ENCODE measurements around the gene EGFR.
"Not testable (repeated sequence)": the region's sequence is repeated elsewhere in the genome, so short reads cannot be mapped to it uniquely, and the experiment has no call there.

The EGFR gene

DNA sequence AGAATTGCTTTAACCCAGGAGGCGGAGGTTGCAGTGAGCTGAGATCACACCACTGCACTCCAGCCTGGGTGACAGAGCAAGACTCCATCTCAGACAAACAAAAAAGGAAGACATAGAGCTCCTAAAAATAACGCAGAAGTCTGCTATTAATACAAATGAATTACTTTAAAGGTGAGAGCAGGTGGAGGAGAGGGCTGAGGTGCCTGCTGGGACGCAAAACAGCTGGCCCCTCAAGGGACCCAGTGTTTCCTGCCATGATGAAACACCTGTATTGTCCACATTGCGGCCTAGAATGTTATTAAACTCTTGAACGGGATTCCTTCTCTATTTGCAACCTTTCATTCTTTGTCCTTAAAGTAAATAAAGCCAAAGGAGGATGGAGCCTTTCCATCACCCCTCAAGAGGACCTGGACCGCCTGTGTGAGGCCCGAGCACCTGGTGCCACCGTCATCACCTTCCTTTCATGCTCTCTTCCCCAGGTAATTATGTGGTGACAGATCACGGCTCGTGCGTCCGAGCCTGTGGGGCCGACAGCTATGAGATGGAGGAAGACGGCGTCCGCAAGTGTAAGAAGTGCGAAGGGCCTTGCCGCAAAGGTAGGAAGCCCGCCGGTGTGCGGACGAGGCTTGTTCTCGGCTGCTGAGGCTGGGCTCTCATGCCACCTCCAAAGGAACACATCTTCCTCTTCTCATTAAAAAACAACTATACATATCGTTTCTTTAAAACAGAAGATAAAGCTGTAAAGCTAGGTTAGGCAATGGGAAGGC lies 136.7 kb downstream of the EGFR start:
- Histone ChIP-seq H3K4me3 (ENCODE audit: low read depth, low read length) (no peak overlapping the region), H3K36me3 (ENCODE audit: control insufficient read depth, insufficient read depth, low read length) (peaks cover 4% of the 10 kb centered on the region), H3K9ac (ENCODE audit: low read depth, low read length) (no peak overlapping the region), H3K9me3 (ENCODE audit: control insufficient read depth, insufficient read depth, low read length) (no peaks in the 10 kb centered on the region), H3K4me1 (ENCODE audit: control insufficient read depth, insufficient read depth, low read length) (peaks cover 3% of the 10 kb centered on the region), H3K27me3 (ENCODE audit: control insufficient read depth, insufficient read depth, low read length) (no peaks in the 10 kb centered on the region)

DNA sequence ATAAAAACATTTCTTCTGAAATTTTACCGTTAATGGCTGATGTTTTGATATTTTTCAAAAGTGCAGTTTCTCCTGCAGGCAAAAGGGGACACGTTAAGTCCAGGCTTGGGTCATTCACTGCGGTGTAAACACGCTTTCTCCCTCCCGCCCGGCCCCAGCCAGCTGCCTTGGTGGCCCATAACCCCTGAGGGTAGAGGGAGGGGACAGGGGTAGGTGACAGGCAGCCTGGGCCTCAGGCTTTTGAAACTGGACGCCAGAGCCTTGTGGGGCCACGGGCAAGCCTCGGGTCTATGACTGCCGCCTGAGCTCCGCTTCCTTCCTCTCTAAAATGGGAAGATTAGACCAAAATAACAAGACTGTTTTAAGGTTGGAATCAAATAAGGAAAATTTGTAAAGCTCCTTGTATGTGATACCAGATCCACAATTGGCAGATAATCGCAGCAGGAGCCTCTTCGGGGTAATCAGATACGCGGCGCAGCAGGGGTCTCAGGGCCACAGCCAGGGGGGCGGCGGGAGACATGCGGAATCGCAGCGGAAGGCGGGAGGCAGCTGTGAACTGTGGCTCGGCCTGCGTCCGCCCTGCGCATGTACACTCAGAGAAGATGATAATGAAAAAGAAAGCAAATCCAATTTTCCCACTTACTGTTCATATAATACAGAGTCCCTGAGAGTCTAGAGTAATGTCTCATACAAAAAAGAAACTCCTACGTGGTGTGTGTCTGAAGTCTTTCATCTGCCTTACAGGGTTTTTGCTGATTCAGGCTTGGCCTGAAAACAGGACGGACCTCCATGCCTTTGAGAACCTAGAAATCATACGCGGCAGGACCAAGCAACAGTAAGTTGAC lies 138.3 kb downstream of the EGFR start:
- no peak overlapping the region for H3K9ac ChIP-seq (ENCODE audit: low read depth, low read length)
- H3K4me3 ChIP-seq (ENCODE audit: low read depth, low read length) = no peak overlapping the region
- H3K4me1 ChIP-seq (ENCODE audit: control insufficient read depth, insufficient read depth, low read length) = peaks cover 4% of the 10 kb centered on the region
- H3K27me3 ChIP-seq (ENCODE audit: control insufficient read depth, insufficient read depth, low read length) = no peaks in the 10 kb centered on the region
- H3K9me3 ChIP-seq (ENCODE audit: control insufficient read depth, insufficient read depth, low read length) = no peaks in the 10 kb centered on the region
- peaks cover 4% of the 10 kb centered on the region for H3K36me3 ChIP-seq (ENCODE audit: control insufficient read depth, insufficient read depth, low read length)

DNA sequence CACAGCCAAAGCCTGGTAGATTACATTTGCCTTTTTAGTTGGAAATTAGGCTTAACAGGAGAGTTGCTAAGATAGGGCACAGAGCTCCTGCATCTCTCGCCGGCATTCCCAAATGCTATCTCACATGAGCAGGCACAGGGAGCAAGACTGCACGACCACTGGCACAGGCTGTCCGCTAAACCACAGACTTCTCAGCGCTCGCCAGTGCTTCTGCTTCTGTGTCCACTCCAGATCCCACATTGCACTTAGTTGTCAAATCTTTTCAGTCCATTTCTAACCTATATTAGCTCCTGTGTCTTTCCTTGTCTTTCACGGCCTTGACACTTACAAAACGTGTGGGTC lies 138.9 kb downstream of the EGFR start:
- Histone ChIP-seq H3K9me3 (ENCODE audit: control insufficient read depth, insufficient read depth, low read length) (no peaks in the 10 kb centered on the region), H3K4me3 (ENCODE audit: low read depth, low read length) (no peak overlapping the region), H3K4me1 (ENCODE audit: control insufficient read depth, insufficient read depth, low read length) (peaks cover 4% of the 10 kb centered on the region), H3K9ac (ENCODE audit: low read depth, low read length) (no peak overlapping the region), H3K36me3 (ENCODE audit: control insufficient read depth, insufficient read depth, low read length) (peaks cover 4% of the 10 kb centered on the region), H3K27me3 (ENCODE audit: control insufficient read depth, insufficient read depth, low read length) (no peaks in the 10 kb centered on the region)

DNA sequence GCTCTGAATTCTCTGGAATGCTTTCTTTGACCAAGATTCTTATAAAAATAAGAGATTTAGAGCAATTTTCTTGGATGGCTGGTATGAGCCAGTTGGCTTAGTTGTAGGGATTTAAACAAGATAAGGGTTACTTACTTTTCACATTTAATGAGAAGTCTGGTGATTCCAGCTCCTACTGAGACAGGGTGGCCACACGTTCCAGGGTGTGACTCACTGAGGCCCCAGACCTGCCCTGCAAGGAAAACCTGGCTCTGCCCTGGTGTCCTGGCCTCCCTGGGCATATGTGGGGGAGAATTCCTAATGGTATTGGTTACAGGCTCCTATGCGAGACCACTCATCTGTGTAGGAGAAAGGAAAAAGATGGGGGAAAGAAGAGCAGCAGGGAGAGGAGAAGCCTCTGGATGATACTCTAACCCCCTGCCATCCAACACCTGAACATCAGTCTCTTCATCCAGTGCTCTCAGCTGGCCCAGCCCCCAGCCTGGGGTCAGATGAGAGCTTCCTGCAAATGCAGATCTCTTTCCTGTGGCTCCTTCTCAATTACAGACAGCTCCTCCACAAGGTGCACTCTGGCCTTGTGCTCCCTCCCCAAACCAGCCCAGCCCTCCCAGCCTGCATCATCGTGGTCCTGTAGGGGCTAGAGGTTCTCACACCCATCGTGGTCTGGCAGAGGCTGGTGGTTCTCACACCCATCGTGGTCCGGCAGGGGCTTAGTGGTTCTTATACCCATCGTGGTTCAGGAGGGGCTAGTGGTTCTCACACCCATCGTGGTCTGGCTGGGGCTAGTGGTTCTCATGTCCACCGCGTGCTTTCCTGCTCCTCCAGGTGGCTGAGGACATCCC lies 139.9 kb downstream of the EGFR start:
- peaks cover 4% of the 10 kb centered on the region for H3K4me1 ChIP-seq (ENCODE audit: control insufficient read depth, insufficient read depth, low read length)
- H3K36me3 ChIP-seq (ENCODE audit: control insufficient read depth, insufficient read depth, low read length) = peaks cover 4% of the 10 kb centered on the region
- no peaks in the 10 kb centered on the region for H3K27me3 ChIP-seq (ENCODE audit: control insufficient read depth, insufficient read depth, low read length)
- no peak overlapping the region for H3K4me3 ChIP-seq (ENCODE audit: low read depth, low read length)
- no peak overlapping the region for H3K9ac ChIP-seq (ENCODE audit: low read depth, low read length)
- no peaks in the 10 kb centered on the region for H3K9me3 ChIP-seq (ENCODE audit: control insufficient read depth, insufficient read depth, low read length)

DNA sequence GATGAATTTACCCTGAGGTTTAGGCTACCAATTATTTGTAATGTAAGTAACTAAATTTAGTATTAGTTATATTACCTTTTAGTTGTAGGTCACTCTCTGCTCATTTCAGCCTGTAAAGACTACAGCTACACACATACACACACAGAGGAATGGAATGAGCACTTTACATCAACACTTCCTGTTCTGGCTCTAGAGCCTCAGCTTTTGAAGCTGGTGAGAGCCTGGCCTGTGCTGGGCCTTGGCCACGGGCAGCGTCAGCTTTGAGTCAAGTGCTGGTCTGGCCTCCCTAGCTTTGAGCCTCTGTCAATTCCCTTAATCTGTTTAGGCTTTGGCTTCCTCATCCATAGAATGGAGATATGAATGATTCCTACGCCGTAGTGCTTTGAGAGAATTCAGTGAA lies 141.7 kb downstream of the EGFR start:
- Histone ChIP-seq H3K9me3 (ENCODE audit: control insufficient read depth, insufficient read depth, low read length) (no peaks in the 10 kb centered on the region), H3K4me3 (ENCODE audit: low read depth, low read length) (no peak overlapping the region), H3K27me3 (ENCODE audit: control insufficient read depth, insufficient read depth, low read length) (no peaks in the 10 kb centered on the region), H3K9ac (ENCODE audit: low read depth, low read length) (no peak overlapping the region), H3K36me3 (ENCODE audit: control insufficient read depth, insufficient read depth, low read length) (peaks cover 4% of the 10 kb centered on the region), H3K4me1 (ENCODE audit: control insufficient read depth, insufficient read depth, low read length) (peaks cover 4% of the 10 kb centered on the region)

DNA sequence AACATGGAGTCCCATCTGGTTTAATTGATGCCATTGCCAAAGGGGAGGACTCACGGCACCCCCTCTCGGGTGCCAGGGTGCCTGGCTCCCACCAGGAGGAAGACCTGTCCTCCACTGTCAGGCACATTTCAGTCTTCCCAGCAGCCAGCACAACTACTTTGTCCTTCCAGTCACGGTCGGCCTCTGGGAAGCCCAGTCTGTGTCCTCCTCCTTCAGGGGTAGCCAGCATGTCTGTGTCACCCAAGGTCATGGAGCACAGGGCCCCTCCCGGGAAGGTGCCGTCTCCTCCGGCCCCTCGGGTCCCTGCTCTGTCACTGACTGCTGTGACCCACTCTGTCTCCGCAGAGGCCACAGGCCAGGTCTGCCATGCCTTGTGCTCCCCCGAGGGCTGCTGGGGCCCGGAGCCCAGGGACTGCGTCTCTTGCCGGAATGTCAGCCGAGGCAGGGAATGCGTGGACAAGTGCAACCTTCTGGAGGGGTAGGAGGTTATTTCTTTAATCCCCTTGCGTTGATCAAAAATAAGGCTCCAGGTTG lies 142.4 kb downstream of the EGFR start:
- Histone ChIP-seq H3K36me3 (ENCODE audit: control insufficient read depth, insufficient read depth, low read length) (peaks cover 4% of the 10 kb centered on the region), H3K27me3 (ENCODE audit: control insufficient read depth, insufficient read depth, low read length) (no peaks in the 10 kb centered on the region), H3K4me1 (ENCODE audit: control insufficient read depth, insufficient read depth, low read length) (peaks cover 4% of the 10 kb centered on the region), H3K9me3 (ENCODE audit: control insufficient read depth, insufficient read depth, low read length) (no peaks in the 10 kb centered on the region), H3K4me3 (ENCODE audit: low read depth, low read length) (no peak overlapping the region), H3K9ac (ENCODE audit: low read depth, low read length) (no peak overlapping the region)

DNA sequence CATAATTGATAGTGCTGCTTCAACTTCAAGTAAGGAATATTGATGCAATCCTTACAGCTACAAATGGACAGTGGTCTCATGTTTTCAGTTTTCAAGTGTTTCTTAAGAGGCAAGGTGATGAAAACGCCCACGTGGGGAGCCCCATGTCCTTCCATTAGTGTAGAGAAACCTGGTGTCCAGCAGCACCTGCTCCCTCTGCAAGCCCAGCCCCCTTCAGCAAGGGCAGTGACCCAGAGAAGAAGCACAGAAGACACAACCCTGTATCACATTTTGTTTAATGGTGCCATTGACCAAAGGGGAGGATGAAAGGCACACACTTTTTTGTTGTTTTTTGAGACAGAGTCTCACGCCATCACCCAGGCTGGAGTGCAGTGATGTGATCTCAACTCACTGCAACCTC lies 143.7 kb downstream of the EGFR start:
- H3K4me1 ChIP-seq (ENCODE audit: control insufficient read depth, insufficient read depth, low read length) = peaks cover 4% of the 10 kb centered on the region
- H3K9ac ChIP-seq (ENCODE audit: low read depth, low read length) = no peak overlapping the region
- H3K36me3 ChIP-seq (ENCODE audit: control insufficient read depth, insufficient read depth, low read length) = peaks cover 4% of the 10 kb centered on the region
- no peaks in the 10 kb centered on the region for H3K9me3 ChIP-seq (ENCODE audit: control insufficient read depth, insufficient read depth, low read length)
- no peaks in the 10 kb centered on the region for H3K27me3 ChIP-seq (ENCODE audit: control insufficient read depth, insufficient read depth, low read length)
- H3K4me3 ChIP-seq (ENCODE audit: low read depth, low read length) = no peak overlapping the region

DNA sequence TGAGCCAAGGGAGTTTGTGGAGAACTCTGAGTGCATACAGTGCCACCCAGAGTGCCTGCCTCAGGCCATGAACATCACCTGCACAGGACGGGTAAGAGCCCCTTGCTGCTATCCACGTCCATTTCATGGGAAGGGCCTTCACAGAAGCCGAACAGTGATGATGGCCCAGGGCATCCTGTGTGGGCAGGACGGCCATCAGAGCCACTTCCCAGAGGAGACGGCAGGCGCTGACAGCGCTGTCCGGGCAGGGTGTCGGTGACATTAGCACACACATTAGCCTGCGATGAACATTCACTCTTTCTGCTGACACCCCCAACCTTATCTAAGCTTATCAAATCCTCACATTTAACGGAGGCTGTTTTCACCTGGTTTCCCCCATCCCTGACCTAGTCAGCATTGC lies 144.9 kb downstream of the EGFR start:
- Histone ChIP-seq H3K36me3 (ENCODE audit: control insufficient read depth, insufficient read depth, low read length) (peaks cover 3% of the 10 kb centered on the region), H3K27me3 (ENCODE audit: control insufficient read depth, insufficient read depth, low read length) (no peaks in the 10 kb centered on the region), H3K9ac (ENCODE audit: low read depth, low read length) (no peak overlapping the region), H3K4me3 (ENCODE audit: low read depth, low read length) (no peak overlapping the region), H3K9me3 (ENCODE audit: control insufficient read depth, insufficient read depth, low read length) (no peaks in the 10 kb centered on the region), H3K4me1 (ENCODE audit: control insufficient read depth, insufficient read depth, low read length) (peaks cover 4% of the 10 kb centered on the region)

DNA sequence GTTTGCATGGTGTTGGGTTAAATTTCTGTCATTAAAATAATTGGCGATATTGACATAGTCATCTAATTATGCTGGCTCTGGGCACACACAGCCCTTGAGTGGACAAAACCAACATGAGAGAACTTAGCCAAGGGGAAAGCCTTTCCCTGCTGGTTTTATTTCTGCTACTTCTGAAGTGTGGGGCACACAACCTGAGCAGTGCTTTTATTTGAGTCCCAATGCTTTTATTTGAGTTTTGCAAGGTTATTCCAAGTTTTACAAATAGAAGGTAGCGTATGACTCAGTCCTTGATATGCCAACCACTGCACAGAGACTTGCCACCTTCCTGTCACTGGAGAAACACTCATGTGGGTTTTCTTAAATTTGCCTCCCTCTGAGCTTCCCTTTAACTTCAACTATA lies 145.7 kb downstream of the EGFR start:
- H3K9ac ChIP-seq (ENCODE audit: low read depth, low read length) = no peak overlapping the region
- peaks cover 4% of the 10 kb centered on the region for H3K4me1 ChIP-seq (ENCODE audit: control insufficient read depth, insufficient read depth, low read length)
- H3K27me3 ChIP-seq (ENCODE audit: control insufficient read depth, insufficient read depth, low read length) = no peaks in the 10 kb centered on the region
- no peaks in the 10 kb centered on the region for H3K36me3 ChIP-seq (ENCODE audit: control insufficient read depth, insufficient read depth, low read length)
- H3K4me3 ChIP-seq (ENCODE audit: low read depth, low read length) = no peak overlapping the region
- H3K9me3 ChIP-seq (ENCODE audit: control insufficient read depth, insufficient read depth, low read length) = no peaks in the 10 kb centered on the region

DNA sequence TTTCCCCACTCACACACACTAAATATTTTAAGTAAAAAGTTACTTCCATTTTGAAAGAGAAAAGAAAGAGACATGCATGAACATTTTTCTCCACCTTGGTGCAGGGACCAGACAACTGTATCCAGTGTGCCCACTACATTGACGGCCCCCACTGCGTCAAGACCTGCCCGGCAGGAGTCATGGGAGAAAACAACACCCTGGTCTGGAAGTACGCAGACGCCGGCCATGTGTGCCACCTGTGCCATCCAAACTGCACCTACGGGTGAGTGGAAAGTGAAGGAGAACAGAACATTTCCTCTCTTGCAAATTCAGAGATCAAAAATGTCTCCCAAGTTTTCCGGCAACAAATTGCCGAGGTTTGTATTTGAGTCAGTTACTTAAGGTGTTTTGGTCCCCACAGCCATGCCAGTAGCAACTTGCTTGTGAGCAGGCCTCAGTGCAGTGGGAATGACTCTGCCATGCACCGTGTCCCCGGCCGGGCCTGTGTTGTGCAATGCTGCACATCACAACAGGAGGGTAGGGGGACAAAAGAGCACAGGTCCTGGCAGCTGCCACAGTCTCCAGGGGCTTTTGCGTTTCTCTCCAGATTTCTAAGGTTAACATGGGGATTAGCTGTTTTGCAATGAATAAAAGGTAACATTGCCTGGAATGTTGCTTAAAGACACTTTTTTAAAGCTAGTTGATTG lies 146.5 kb downstream of the EGFR start:
- Histone ChIP-seq H3K27me3 (ENCODE audit: control insufficient read depth, insufficient read depth, low read length) (no peaks in the 10 kb centered on the region), H3K9ac (ENCODE audit: low read depth, low read length) (no peak overlapping the region), H3K36me3 (ENCODE audit: control insufficient read depth, insufficient read depth, low read length) (no peaks in the 10 kb centered on the region), H3K4me3 (ENCODE audit: low read depth, low read length) (no peak overlapping the region), H3K4me1 (ENCODE audit: control insufficient read depth, insufficient read depth, low read length) (peaks cover 3% of the 10 kb centered on the region), H3K9me3 (ENCODE audit: control insufficient read depth, insufficient read depth, low read length) (no peaks in the 10 kb centered on the region)

DNA sequence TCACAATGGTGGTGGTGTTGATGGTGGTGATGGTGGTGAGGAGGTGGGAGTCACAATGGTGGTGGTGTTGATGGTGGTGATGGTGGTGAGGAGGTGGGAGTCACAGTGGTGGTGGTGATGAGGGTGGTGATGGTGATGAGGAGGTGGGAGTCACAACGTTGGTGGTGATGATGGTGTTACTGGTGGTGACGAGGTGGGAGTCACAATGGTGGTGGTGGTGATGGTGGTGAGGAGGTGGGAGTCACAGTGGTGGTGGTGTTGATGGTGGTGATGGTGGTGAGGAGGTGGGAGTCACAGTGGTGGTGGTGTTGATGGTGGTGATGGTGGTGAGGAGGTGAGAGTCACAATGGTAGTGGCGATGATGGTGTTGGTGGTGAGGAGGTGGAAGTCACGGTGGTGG lies 148.5 kb downstream of the EGFR start:
- H3K4me3 ChIP-seq (ENCODE audit: low read depth, low read length); H3K9me3 ChIP-seq (ENCODE audit: control insufficient read depth, insufficient read depth, low read length); H3K4me1 ChIP-seq (ENCODE audit: control insufficient read depth, insufficient read depth, low read length); H3K9ac ChIP-seq (ENCODE audit: low read depth, low read length); H3K27me3 ChIP-seq (ENCODE audit: control insufficient read depth, insufficient read depth, low read length); H3K36me3 ChIP-seq (ENCODE audit: control insufficient read depth, insufficient read depth, low read length): not testable (repeated sequence)
